Parathyroid adenoma (tissue), 2 donors: ENCODE measurements around the gene IGFBP2.

Source experiments
- H2AFZ ChIP-seq: fragments of 300-600 bp; sonication (generic); one replicate; pipeline ENCODE4 v1.7.0; 2017; ENCODE audit warnings: antibody characterized with exemption, mild to moderate bottlenecking
- H3K27ac ChIP-seq: fragments of 300-600 bp; sonication (generic); one replicate; pipeline ENCODE4 v1.7.0; 2017
- H3K27me3 ChIP-seq: fragments of 300-600 bp; sonication (generic); one replicate; pipeline ENCODE4 v1.7.0; 2017; ENCODE audit warnings: low read length; ENCODE audit not compliant: control insufficient read depth, insufficient read depth
- H3K36me3 ChIP-seq: fragments of 300-600 bp; sonication (generic); one replicate; pipeline ENCODE4 v1.7.0; 2017; ENCODE audit warnings: low read length; ENCODE audit not compliant: control insufficient read depth, insufficient read depth
- H3K4me1 ChIP-seq: fragments of 300-600 bp; sonication (generic); one replicate; pipeline ENCODE4 v1.7.0; 2017; ENCODE audit warnings: control low read depth
- H3K4me2 ChIP-seq: fragments of 300-600 bp; sonication (generic); one replicate; pipeline ENCODE4 v1.7.0; 2017; ENCODE audit warnings: low read length
- H3K4me3 ChIP-seq: fragments of 300-600 bp; sonication (generic); one replicate; pipeline ENCODE4 v1.7.0; 2017; ENCODE audit warnings: low read depth, low read length
- H3K79me2 ChIP-seq: fragments of 300-600 bp; sonication (generic); one replicate; pipeline ENCODE4 v1.7.0; 2017; ENCODE audit warnings: control low read depth
- H3K9ac ChIP-seq: fragments of 300-600 bp; sonication (generic); one replicate; pipeline ENCODE4 v1.7.0; 2017; ENCODE audit warnings: mild to moderate bottlenecking
- H3K9me3 ChIP-seq: fragments of 300-600 bp; sonication (generic); one replicate; pipeline ENCODE4 v1.7.0; 2017; ENCODE audit warnings: low read length; ENCODE audit not compliant: control insufficient read depth
- CTCF ChIP-seq: fragments of 300-600 bp; sonication (generic); IDR thresholded peaks from one replicate; pipeline ENCODE4 v1.7.0; 2017; ENCODE audit warnings: antibody characterized with exemption, mild to moderate bottlenecking
- donor health status: primary hyperparathyroidism.

Gene IGFBP2

GRCh38 chr2:216629784-216630183, 3.4 kb upstream of the IGFBP2 start:
- Histone ChIP-seq H3K9me3 (no peaks in the 10 kb centered on the region), H3K9ac (no peak overlapping the region), H2AFZ (no peak overlapping the region), H3K4me1 (no peaks in the 10 kb centered on the region), H3K27me3 (no peaks in the 10 kb centered on the region), H3K79me2 (no peaks in the 10 kb centered on the region), H3K4me2 (no peak overlapping the region), H3K4me3 (no peak overlapping the region), H3K27ac (no peak overlapping the region), H3K36me3 (no peaks in the 10 kb centered on the region)
- TF ChIP-seq CTCF: no peak

DNA sequence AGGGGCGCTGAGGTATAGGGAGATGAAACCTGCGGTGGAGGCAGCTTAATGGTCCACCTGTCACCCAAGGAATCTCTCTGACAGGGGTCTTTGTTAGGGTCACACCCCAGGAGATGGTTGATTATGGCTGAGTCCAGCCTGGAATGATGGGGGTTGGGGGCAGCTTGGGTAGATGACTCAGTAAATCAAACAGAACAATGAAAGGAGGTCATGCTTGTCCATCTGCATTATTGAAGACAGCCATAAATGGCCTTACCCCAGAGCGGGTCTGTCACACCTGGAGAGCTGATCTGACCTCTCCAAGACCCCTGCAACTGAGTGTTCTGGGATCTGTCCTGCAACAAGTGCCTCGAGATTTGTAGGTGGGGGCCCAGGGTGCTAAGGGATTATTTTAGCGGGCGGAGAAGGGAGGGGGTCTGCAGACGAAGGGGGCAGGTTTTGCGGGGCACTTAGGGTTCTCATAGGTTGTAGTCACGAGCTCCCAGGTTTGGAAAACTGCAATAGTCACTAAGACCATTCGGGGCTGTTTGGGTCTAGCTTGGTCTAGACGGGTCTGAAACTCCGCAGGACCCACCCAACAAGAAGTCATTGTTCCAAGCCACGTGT, 771 bp upstream of the IGFBP2 start:
- H3K4me3 ChIP-seq: peak overlapping the region; percentile 49
- no peaks in the 10 kb centered on the region for H3K79me2 ChIP-seq
- H3K27me3 ChIP-seq: no peaks in the 10 kb centered on the region
- H3K9ac ChIP-seq: no peak overlapping the region
- H3K4me1 ChIP-seq: no peaks in the 10 kb centered on the region
- H3K9me3 ChIP-seq: no peaks in the 10 kb centered on the region
- H3K27ac ChIP-seq: no peak overlapping the region
- no peak overlapping the region for H3K4me2 ChIP-seq
- no peak for TF ChIP-seq CTCF
- no peaks in the 10 kb centered on the region for H3K36me3 ChIP-seq
- H2AFZ ChIP-seq: peak overlapping the region; percentile 75

DNA sequence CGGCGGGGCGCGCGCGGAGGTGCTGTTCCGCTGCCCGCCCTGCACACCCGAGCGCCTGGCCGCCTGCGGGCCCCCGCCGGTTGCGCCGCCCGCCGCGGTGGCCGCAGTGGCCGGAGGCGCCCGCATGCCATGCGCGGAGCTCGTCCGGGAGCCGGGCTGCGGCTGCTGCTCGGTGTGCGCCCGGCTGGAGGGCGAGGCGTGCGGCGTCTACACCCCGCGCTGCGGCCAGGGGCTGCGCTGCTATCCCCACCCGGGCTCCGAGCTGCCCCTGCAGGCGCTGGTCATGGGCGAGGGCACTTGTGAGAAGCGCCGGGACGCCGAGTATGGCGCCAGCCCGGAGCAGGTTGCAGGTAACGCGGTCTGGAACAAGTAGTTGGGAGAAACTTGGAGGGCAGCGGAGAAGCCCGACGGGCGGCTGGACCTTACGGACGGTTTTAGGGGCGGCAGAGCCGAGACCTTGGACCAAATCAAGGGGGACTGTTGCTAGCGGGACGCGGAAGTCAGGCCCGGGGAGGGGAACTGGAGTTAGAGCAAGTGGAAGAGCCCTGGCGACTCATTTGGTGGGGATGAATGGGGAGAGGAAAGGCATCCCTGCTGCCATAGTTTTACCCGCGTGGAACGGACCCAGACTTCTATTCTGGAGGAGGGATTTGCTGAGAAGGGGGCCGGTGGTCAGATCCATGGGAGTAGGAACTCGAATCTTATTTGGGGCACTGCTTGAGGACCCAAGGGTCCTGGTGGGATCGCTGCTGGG, 573 bp downstream of the IGFBP2 start:
- Histone ChIP-seq H3K27ac (no peak overlapping the region), H2AFZ (peak overlapping the region; percentile 71), H3K36me3 (no peaks in the 10 kb centered on the region), H3K4me3 (peak overlapping the region; percentile 53), H3K4me1 (no peaks in the 10 kb centered on the region), H3K79me2 (no peaks in the 10 kb centered on the region), H3K9ac (no peak overlapping the region), H3K9me3 (no peaks in the 10 kb centered on the region), H3K27me3 (no peaks in the 10 kb centered on the region), H3K4me2 (peak overlapping the region; percentile 85)
- no peak for TF ChIP-seq CTCF

DNA sequence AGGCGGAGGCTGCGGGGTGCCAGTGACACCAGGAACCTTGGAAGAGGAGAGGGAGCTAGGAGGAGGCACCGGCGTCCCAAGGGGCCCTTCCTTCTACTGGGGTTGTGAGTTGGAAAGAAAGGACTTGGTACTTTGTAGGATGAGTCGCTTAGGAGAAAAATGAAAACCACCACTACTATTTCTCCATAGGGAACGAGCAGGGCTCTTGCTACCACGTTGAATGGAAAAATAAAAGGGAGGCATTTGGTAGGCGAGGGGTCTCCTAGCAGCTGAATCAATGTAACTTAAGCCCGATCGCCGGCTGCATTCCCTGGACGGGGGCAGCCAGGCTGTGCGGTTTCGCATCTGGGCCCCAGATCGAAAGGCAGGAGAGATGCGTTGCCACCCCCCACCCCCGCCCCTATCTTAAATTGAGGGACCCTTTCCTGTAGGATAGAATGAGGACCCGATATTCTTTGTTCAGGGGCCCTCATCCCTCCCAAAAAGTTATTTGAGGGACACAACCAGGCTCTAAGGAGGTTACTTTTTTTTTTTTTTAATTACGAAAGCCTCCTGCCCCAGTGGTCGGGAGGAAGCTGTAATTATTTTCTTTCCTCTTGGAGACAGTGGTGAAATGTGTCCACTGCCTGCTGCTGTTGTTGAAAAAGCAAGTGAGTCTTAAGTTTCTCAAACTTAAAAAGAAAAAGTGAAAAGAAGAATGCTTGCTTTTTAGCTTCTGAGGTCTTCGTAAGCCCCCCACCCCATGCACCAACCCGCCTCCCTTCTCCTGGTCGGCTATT, 1.3 kb downstream of the IGFBP2 start:
- H3K4me3 ChIP-seq: peak overlapping the region; percentile 19
- H3K36me3 ChIP-seq: no peaks in the 10 kb centered on the region
- H2AFZ ChIP-seq: no peak overlapping the region
- H3K9me3 ChIP-seq: no peaks in the 10 kb centered on the region
- H3K79me2 ChIP-seq: no peaks in the 10 kb centered on the region
- no peak overlapping the region for H3K27ac ChIP-seq
- no peak overlapping the region for H3K9ac ChIP-seq
- no peaks in the 10 kb centered on the region for H3K27me3 ChIP-seq
- H3K4me2 ChIP-seq: peak overlapping the region; percentile 85
- no peaks in the 10 kb centered on the region for H3K4me1 ChIP-seq
- no peak for TF ChIP-seq CTCF
